Sigmoid colon (tissue), 7 donors: ENCODE data around the gene RCOR1. TPM values are rescaled to one million over a fixed set of nuclear protein-coding genes. Genes with fewer than 3 reads are reported as not detected.

Experiments
- DNase-seq: peaks from one replicate; pipeline ENCODE4 v3.0.0-alpha.2; 2019
- H3K27ac ChIP-seq, 4 donors: fragments of 200-600 bp; sonication (generic); one replicate each; pipeline ENCODE4 v1.5.1; 2016 to 2019; ENCODE audit warnings: mild to moderate bottlenecking in 1 of 4
- H3K27me3 ChIP-seq, 3 donors: fragments of 200-600 bp; sonication (generic); one replicate each; pipeline ENCODE4 v1.5.1; 2019; ENCODE audit warnings: mild to moderate bottlenecking in 1 of 3
- H3K36me3 ChIP-seq, 4 donors: fragments of 200-600 bp; sonication (generic); one replicate each; pipeline ENCODE4 v1.5.1; 2016 to 2019
- H3K4me1 ChIP-seq, 4 donors: fragments of 200-600 bp; sonication (generic); one replicate each; pipeline ENCODE4 v1.5.1; 2017 to 2019
- H3K4me3 ChIP-seq, 4 donors: fragments of 200-600 bp; sonication (generic); one replicate each; pipeline ENCODE4 v1.5.1; 2017 to 2019; ENCODE audit warnings: mild to moderate bottlenecking in 2 of 4, moderate library complexity in 1 of 4
- H3K9me3 ChIP-seq, 4 donors: fragments of 200-600 bp in 3 of 4; sonication (generic) in 3 of 4; one replicate each; pipeline versions ENCODE4 v1.5.1 to v1.6.1; 2013 to 2019
- EP300 ChIP-seq, 4 donors: sonication (generic); formaldehyde crosslinking; IDR thresholded peaks; one replicate each; pipeline ENCODE4 v1.6.1; 2017; ENCODE audit warnings: antibody characterized with exemption in 4 of 4
- POLR2A ChIP-seq, 2 donors: fragments of 450-650 bp; IDR thresholded peaks; one replicate each; pipeline ENCODE4 v1.6.1; 2016; ENCODE audit warnings: antibody characterized with exemption in 2 of 2, mild to moderate bottlenecking in 2 of 2, moderate library complexity in 2 of 2
- POLR2AphosphoS5 ChIP-seq, 4 donors: sonication (generic); formaldehyde crosslinking; IDR thresholded peaks; one replicate each; pipeline ENCODE4 v1.6.1; 2017; ENCODE audit warnings: antibody characterized with exemption in 4 of 4
- WGBS, 2 donors: extraction: QIAGEN DNeasy Blood & Tissue Kit; methylation state at CpG; one replicate each; pipeline ENCODE4 v1.1.7; 2013; 5-methylcytosine and 5-hydroxymethylcytosine counted together
- intact Hi-C: fragments of 100-400 bp; cut with DNase I; formaldehyde crosslinking; loops from one replicate; pipeline ENCODE4 v1.15.1; 2023
- polyA plus RNA-seq, 3 donors: library from polyadenylated mRNA; stranded (reverse); fragments of 200-250 nt; gene quantifications; one replicate each; pipeline ENCODE4 v1.2.3, GENCODE V29; 2013
- total RNA-seq, 4 donors: library from RNA; depleted of rRNA; stranded (reverse); fragments of >200 nt; gene quantifications; one replicate each; pipeline ENCODE4 v1.1.0, GENCODE V29; 2016
- TF ChIP-seq, protein P1 (sequence below), 4 experiments: fragments of 450-650 bp in 3 of 4; fragments of 200-600 bp in 1 of 4; IDR thresholded peaks; one replicate each; pipeline ENCODE4 v1.5.1; 2016 to 2019; ENCODE audit warnings: antibody characterized with exemption in 4 of 4, mild to moderate bottlenecking in 3 of 4, moderate library complexity in 2 of 4
- donor health status: healthy with polysubstance abuse.
- donor health status: Bipolar disorder and iron deficiency.
- donor health status: healthy.

RCOR1 gene
- total and polyA plus RNA-seq, 7 donors, result 7.2 to 12.5 (median 11.8) TPM

DNA sequence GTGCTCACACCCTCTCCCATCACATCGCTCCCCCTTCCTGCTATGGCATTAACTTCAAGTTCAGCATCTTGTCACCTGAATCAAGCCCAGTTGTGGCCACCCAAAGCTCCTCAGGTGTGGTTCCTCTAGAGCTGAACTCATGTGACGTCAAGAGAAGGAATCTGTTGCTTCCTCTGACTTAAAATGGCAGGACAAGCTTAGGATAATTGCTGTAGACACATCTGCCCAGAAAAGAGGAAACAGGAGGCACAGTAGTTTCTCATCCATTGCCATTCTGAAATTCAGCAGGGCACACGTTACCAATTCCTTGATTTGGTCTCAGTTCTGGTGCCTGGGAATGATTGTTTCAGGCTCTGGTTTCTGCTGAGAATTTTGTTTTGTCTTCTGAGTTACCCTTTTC, 52.1 kb downstream of the RCOR1 start:
- TF ChIP-seq, protein P1, sequence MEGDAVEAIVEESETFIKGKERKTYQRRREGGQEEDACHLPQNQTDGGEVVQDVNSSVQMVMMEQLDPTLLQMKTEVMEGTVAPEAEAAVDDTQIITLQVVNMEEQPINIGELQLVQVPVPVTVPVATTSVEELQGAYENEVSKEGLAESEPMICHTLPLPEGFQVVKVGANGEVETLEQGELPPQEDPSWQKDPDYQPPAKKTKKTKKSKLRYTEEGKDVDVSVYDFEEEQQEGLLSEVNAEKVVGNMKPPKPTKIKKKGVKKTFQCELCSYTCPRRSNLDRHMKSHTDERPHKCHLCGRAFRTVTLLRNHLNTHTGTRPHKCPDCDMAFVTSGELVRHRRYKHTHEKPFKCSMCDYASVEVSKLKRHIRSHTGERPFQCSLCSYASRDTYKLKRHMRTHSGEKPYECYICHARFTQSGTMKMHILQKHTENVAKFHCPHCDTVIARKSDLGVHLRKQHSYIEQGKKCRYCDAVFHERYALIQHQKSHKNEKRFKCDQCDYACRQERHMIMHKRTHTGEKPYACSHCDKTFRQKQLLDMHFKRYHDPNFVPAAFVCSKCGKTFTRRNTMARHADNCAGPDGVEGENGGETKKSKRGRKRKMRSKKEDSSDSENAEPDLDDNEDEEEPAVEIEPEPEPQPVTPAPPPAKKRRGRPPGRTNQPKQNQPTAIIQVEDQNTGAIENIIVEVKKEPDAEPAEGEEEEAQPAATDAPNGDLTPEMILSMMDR (IDR thresholded peaks at IDR 0.05), result no peak
- TF ChIP-seq POLR2AphosphoS5 (IDR thresholded peaks at IDR 0.05) (no peak), POLR2A (IDR thresholded peaks at IDR 0.05) (no peak), EP300 (IDR thresholded peaks at IDR 0.05) (no peak)
- intact Hi-C loops, result no loop called here
- Histone ChIP-seq H3K36me3 (no peaks in the 10 kb centered on the region), H3K4me1 (peaks cover 0 to 16% (median 10%) of the 10 kb centered on the region in 4 donors), H3K4me3 (no peak overlapping the region), H3K27ac (no peak overlapping the region), H3K27me3 (no peaks in the 10 kb centered on the region), H3K9me3 (no peaks in the 10 kb centered on the region)
- DNase-seq, result no peak
- WGBS, 2 donors, result 78 to 91% methylated on average over 3 of the region's 3 CpGs

DNA sequence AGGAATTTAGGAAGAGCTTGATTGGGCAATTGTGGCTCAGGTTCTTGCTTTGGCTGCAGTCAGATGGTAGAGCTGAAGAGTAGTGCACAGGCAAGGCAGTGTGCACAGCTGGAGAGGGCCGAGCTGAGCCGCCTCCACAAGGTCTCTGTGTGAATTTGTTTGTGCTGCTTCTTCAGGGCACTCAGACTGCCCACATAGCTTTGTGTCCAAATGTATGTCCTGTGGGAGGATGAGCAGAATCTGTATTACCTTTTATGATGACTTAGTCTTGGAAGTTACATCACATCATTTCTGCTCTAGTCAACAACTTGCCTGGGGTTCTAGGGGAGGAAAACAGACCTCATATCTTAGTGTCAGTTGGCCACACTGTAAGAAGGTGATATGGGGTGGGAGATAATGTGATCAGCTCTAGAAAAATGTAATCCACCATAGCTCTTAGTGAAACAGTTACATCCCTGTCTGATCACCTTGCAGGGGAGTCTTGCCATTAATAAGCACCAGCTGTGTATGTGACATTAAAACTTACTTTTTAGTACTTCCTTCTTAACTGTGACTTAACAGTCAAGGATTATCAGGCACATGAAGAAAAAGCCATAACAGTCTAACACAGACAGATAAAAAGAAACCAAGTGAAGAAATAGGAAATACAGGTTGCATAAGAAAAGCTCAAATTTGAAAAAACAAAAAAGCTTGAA, 53.4 kb downstream of the RCOR1 start:
- Histone ChIP-seq H3K27me3 (no peaks in the 10 kb centered on the region), H3K4me3 (no peak overlapping the region), H3K27ac (no peak overlapping the region), H3K4me1 (peaks cover 0 to 16% (median 10%) of the 10 kb centered on the region in 4 donors), H3K9me3 (no peaks in the 10 kb centered on the region), H3K36me3 (no peaks in the 10 kb centered on the region)
- WGBS, 2 donors, result 81 to 85% methylated on average over 2 of the region's 2 CpGs
- intact Hi-C loops, result no loop called here
- no peak for DNase-seq
- TF ChIP-seq EP300 (IDR thresholded peaks at IDR 0.05) (no peak), POLR2A (IDR thresholded peaks at IDR 0.05) (no peak), POLR2AphosphoS5 (IDR thresholded peaks at IDR 0.05) (no peak)
- TF ChIP-seq, protein P1 (IDR thresholded peaks at IDR 0.05), result no peak

DNA sequence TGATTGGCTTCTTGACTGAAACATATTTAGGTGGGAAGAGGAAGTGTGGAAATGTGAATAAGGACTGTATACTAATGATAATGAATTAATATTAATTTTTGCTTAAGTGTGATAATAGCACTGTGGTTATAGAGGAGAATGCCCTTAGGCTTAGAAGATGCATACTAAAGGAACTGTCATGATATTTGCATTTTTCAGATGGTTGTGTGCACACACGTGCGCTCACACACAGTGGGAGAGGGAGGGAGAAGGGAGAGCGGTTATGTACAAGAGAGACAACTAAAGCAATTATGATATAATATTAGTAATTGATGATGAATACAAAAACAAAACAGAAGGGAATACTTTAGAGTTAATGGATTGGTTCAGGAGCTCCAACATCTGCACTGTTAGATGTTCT, 54.2 kb downstream of the RCOR1 start:
- no peak overlapping the region for H3K27ac ChIP-seq
- intact Hi-C loops, result no loop called here
- 73 to 88% methylated on average over 3 of the region's 3 CpGs for WGBS, 2 donors
- no peak overlapping the region for H3K4me3 ChIP-seq
- H3K36me3 ChIP-seq, result no peaks in the 10 kb centered on the region
- TF ChIP-seq POLR2A (IDR thresholded peaks at IDR 0.05) (no peak), EP300 (IDR thresholded peaks at IDR 0.05) (no peak), POLR2AphosphoS5 (IDR thresholded peaks at IDR 0.05) (no peak)
- TF ChIP-seq, protein P1 (IDR thresholded peaks at IDR 0.05), result no peak
- DNase-seq, result no peak
- H3K27me3 ChIP-seq, result no peaks in the 10 kb centered on the region
- no peaks in the 10 kb centered on the region for H3K9me3 ChIP-seq
- peaks cover 0 to 20% (median 11%) of the 10 kb centered on the region in 4 donors for H3K4me1 ChIP-seq

DNA sequence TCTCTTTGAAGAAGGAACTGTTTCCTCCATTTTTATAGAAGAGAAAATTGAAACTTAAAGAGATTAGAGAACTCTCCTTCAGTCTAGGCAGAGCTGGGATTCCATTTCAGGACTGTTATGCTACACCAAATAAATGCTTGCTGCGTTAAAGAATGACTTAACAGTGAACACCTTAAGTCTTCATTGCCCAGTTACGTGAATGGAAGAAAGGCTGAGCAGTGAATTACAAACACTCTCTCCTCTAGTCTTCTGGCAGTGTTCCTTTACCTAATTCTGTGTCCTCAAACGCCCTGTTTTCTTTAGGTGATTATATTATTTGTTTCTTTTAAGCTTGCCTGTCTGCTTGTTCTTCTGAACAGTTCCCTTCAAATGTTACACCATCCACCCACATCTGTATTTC, 59.7 kb downstream of the RCOR1 start:
- TF ChIP-seq, protein P1 (IDR thresholded peaks at IDR 0.05), result no peak
- no peak for TF ChIP-seq EP300 (IDR thresholded peaks at IDR 0.05)
- TF ChIP-seq POLR2AphosphoS5 (IDR thresholded peaks at IDR 0.05), result no peak
- no peak for TF ChIP-seq POLR2A (IDR thresholded peaks at IDR 0.05)
- Histone ChIP-seq H3K27ac (no peak overlapping the region), H3K4me1 (peaks cover 0 to 19% (median 14%) of the 10 kb centered on the region in 4 donors), H3K36me3 (no peaks in the 10 kb centered on the region), H3K4me3 (no peak overlapping the region), H3K9me3 (no peaks in the 10 kb centered on the region), H3K27me3 (no peaks in the 10 kb centered on the region)
- DNase-seq, result no peak
- WGBS, 2 donors, result 32 to 66% methylated on average over 3 of the region's 3 CpGs
- intact Hi-C loops, result no loop called here

DNA sequence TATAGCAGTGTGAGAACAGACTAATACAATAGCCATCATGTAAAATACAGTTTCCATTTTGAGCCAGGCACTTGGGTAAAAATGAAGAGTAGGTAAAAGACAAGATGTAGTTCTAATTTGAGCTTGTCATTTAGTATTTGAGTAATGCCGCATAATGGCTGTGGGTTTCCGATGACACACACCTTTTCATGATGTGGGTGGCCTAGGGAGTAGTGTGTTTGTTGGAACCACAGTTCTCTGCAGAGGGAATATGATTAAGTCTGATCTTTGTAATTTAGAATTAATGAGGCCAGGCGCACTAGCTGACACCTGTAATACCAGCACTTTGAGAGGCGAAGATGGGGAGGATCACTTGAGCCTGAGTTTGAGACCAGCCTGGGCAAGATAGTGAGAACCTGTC, 61.8 kb downstream of the RCOR1 start:
- 94 to 97% methylated on average over 4 of the region's 4 CpGs for WGBS, 2 donors
- TF ChIP-seq, protein P1 (IDR thresholded peaks at IDR 0.05), result no peak
- TF ChIP-seq POLR2AphosphoS5 (IDR thresholded peaks at IDR 0.05) (no peak), POLR2A (IDR thresholded peaks at IDR 0.05) (no peak), EP300 (IDR thresholded peaks at IDR 0.05) (no peak)
- no peak for DNase-seq
- no peaks in the 10 kb centered on the region for H3K36me3 ChIP-seq
- no peaks in the 10 kb centered on the region for H3K9me3 ChIP-seq
- no peak overlapping the region for H3K4me3 ChIP-seq
- peaks cover 0 to 19% (median 15%) of the 10 kb centered on the region in 4 donors for H3K4me1 ChIP-seq
- no peak overlapping the region for H3K27ac ChIP-seq
- no peaks in the 10 kb centered on the region for H3K27me3 ChIP-seq
- intact Hi-C loops, result no loop called here
